ENCODE measurements around the gene MUC13.

- TF ChIP-seq USF1 (IDR thresholded peaks at IDR 0.05) (no peak), MAX (IDR thresholded peaks at IDR 0.05) (no peak), RAD21 (IDR thresholded peaks at IDR 0.05; ENCODE audit: low read depth) (no peak)
These were observed 58.1 kb downstream of the MUC13 start for GRCh38 chr3:124876401-124876878.

All from Ishikawa (cell line).